Activated naive CD8-positive, alpha-beta T cell treated with anti-CD3 and anti-CD28 coated beads, Interleukin-2, amount 10 ng/mL, durations not matched to agents 7 days and 5 days (primary cell): ENCODE results near the gene TMEM271. TPM values are rescaled to one million over a fixed set of nuclear protein-coding genes. Genes with fewer than 3 reads are reported as not detected.
A peak's percentile ranks its signal among the peaks of the same experiment; 100 is the strongest.

Experiments used
- ATAC-seq: fragments of 150-1000 bp; cut with Tn5 transposase; one replicate; pipeline ENCODE4 v1.10.0; 2021; ENCODE audit warnings: low read depth, moderate library complexity
- POLR2A ChIA-PET: fragments of 350-600 bp; sonication (Branson Sonifier 250); formaldehyde crosslinking; loops from one replicate; lab custom pipeline; 2021; ENCODE audit warnings: antibody characterized with exemption; lab: Charles Lee
- DNase-seq: peaks from one replicate; pipeline ENCODE4 v3.0.0; 2021
- H3K27ac Mint-ChIP-seq: one replicate; pipeline ENCODE4 v1.8.0; 2022; ENCODE audit warnings: mild to moderate bottlenecking, mixed read lengths
- H3K27me3 Mint-ChIP-seq: one replicate; pipeline ENCODE4 v1.8.0; 2022; ENCODE audit warnings: mild to moderate bottlenecking, moderate library complexity, mixed read lengths
- H3K36me3 Mint-ChIP-seq: one replicate; pipeline ENCODE4 v1.8.0; 2021; ENCODE audit warnings: mild to moderate bottlenecking, mixed read lengths
- H3K4me1 Mint-ChIP-seq: one replicate; pipeline ENCODE4 v1.8.0; 2021; ENCODE audit warnings: mixed read lengths
- H3K4me3 Mint-ChIP-seq: one replicate; pipeline ENCODE4 v1.8.0; 2022; ENCODE audit warnings: mild to moderate bottlenecking, moderate library complexity, mixed read lengths
- H3K9me3 Mint-ChIP-seq: one replicate; pipeline ENCODE4 v1.8.0; 2021; ENCODE audit warnings: mixed read lengths
- total RNA-seq, 2 experiments: library from RNA; stranded (reverse); gene quantifications; one replicate each; pipeline ENCODE4 v1.2.3, GENCODE V29; 2021

Gene TMEM271
- total RNA-seq, 2 experiments from 2014 or later = not detected

DNA sequence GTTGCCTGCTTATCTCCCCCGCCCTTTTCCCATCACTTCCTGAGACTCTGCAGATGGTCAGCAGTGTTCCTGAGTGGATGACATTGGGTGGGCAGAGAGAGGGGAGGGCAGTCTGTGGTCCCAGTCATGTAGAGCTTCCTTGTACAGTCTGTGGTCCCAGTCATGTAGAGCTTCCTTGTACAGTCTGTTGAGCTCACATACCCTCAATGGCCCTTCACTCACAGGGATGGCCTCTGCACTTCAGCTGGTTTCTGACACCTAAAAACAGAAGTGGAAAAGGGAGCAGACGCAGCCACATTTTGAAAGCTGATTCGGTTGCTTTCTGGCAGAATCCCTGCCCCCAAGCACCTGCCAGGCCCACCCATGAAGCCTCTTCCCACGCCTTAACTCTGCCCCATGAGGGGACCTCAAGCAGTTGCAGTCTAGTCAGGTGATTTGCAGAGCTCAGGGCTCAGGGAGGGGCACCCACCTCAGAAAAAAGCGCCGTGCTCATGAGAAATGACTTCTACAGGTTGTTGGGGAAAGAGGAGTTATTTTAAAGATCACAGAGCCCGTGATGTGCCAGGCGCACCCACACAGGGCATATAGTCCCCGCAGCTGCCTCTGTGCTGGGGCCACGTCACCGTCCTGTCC is 3.6 kb upstream of the TMEM271 start:
- Mint-ChIP-seq H3K27ac (no peak overlapping the region), H3K4me3 (no peak overlapping the region), H3K4me1 (peaks cover 8% of the 10 kb centered on the region), H3K9me3 (peaks cover 8% of the 10 kb centered on the region), H3K27me3 (peaks cover 42% of the 10 kb centered on the region), H3K36me3 (peaks cover 2% of the 10 kb centered on the region)
- POLR2A ChIA-PET = no interaction called here
- no peak for DNase-seq
- ATAC-seq = no peak

DNA sequence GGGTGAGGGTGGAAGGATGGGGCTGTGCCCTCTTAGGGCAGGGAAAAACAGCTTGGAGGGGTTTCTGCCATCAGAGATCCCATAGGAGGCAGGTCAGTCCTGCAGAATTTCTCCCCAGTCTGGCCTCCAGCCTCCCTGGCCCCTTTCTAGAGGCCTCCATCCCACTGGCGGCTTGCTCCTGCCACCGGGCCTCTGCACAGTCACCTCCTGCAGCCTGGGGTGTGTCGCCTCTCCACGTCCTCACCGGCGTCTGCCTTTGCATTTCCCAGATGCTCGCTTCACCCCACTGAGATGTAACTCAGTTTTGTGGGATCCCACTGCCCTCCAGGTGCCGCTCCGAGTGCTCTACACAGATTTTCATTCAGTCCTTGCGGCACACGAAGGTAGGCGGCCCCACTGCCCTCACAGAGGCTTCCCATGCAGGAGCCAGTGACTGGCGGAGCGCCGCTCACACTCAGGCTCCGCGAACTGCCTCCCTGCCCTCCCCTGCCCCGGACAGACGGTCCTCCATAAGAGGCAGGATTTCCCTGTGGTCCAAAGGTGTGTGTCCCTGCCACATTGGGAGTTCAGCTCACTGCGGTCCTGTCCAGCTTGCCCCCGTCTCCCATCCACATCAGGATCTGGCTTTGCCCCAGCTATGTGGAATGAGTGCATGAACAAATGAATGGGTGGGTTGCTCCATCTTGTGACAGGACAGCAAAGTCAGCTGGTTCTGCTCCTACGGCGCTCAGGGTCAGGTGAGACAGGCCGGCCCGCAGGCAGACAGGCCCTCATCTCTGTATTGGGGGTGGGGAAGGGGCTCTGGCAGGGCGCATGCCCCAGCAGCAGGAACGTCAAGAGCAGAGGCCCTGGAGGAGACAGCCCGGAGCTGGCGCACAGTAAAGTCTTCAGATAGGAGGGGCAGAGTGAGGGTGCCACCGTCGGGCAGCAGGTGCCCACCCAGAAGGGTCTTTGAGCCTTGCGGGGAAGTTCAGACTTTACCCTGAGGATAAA is 2.7 kb upstream of the TMEM271 start:
- Mint-ChIP-seq H3K9me3 (peaks cover 5% of the 10 kb centered on the region), H3K4me1 (peaks cover 10% of the 10 kb centered on the region), H3K36me3 (peaks cover 4% of the 10 kb centered on the region), H3K4me3 (no peak overlapping the region), H3K27ac (no peak overlapping the region), H3K27me3 (peaks cover 50% of the 10 kb centered on the region)
- POLR2A ChIA-PET = interaction anchor here (0.6 kb wide), 1 partner anchor 114 kb away, joined by 3 read pairs; no protein-coding TSS in a partner anchor
- ATAC-seq (no peak), DNase-seq (no peak)

DNA sequence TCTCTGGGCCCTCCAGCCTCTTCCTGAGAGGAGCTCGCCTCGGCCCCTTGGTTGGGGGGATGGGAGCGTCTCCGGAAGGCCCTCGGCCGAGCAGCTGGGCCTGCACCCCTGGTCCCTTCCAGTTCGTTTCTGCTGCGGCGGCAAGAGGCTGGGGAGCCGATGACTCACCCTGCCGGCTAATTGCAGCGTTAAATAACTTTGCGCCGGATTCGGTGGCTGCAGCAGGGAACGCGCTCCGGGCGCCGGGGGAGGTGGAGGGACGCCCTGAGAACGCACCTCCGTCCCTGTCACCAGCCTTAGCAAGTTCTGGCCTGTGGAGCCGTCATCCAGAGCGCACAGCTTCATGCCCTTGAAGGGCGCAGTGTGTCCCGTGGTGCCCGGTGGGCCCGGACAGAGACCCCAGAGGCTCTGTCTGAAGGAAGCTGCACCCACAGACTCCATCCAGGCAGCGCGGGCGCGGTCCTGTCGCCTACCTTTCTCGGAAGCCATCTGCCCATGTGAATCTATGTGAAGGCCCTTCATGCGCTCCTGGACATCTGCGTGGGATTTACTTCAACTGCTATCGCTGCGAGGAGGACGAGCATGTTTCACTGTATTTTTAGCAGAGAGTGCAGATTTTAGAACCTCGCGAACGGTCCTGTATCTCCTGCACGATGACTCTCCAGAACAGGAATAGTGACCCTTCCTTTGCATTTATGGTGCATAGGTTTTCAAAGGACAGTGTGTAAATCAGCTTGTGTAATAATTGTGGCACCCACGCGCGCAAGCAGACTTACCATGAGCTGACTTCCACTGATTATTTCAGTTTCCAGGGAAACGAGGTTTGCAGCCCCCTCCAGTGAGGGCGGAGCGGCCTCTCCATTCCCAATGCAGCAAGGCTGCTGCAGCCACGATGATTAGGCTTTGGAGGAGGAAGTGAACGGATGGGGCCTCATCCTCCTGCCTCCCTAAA is 1.7 kb upstream of the TMEM271 start:
- H3K4me1 Mint-ChIP-seq = peaks cover 10% of the 10 kb centered on the region
- no peak overlapping the region for H3K4me3 Mint-ChIP-seq
- peaks cover 4% of the 10 kb centered on the region for H3K36me3 Mint-ChIP-seq
- no peak for ATAC-seq
- POLR2A ChIA-PET = interaction anchor here (0.5 kb wide), 1 partner anchor 114 kb away, joined by 3 read pairs; no protein-coding TSS in a partner anchor
- peak overlapping the region; percentile 24 for H3K27ac Mint-ChIP-seq
- H3K27me3 Mint-ChIP-seq = peaks cover 59% of the 10 kb centered on the region
- peaks cover 4% of the 10 kb centered on the region for H3K9me3 Mint-ChIP-seq
- DNase-seq = peak; percentile 47

DNA sequence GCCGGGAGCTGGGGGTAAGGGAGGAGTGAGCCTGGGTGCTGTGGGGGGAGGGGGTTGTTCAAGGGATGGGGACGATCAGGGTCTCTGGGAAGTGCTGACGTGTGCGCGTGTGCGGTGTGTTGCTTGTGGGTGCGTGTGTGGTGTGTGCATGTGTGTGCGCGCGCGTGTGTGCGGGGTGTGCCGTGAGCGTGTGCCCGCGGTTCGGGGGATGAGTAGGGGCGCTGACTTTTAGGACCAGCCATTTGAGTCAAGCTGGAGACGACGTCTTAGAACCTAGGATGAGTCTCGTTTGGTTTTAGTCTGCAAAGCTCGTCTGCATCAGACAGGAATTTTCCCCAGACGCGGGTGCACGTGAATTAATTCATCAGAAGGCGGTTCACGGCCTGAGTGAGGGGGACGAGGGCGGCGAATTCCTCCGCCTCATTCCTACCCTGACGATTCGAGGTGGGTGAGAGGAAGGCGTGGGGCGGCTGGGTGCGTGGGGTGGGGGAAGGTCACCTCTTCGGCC is 950 bp upstream of the TMEM271 start:
- peaks cover 8% of the 10 kb centered on the region for H3K9me3 Mint-ChIP-seq
- POLR2A ChIA-PET = no interaction called here
- H3K27me3 Mint-ChIP-seq = peaks cover 63% of the 10 kb centered on the region
- H3K4me1 Mint-ChIP-seq = peaks cover 10% of the 10 kb centered on the region
- peaks cover 5% of the 10 kb centered on the region for H3K36me3 Mint-ChIP-seq
- peak overlapping the region; percentile 72 for H3K27ac Mint-ChIP-seq
- ATAC-seq = no peak
- peak overlapping the region; percentile 65 for H3K4me3 Mint-ChIP-seq
- no peak for DNase-seq

DNA sequence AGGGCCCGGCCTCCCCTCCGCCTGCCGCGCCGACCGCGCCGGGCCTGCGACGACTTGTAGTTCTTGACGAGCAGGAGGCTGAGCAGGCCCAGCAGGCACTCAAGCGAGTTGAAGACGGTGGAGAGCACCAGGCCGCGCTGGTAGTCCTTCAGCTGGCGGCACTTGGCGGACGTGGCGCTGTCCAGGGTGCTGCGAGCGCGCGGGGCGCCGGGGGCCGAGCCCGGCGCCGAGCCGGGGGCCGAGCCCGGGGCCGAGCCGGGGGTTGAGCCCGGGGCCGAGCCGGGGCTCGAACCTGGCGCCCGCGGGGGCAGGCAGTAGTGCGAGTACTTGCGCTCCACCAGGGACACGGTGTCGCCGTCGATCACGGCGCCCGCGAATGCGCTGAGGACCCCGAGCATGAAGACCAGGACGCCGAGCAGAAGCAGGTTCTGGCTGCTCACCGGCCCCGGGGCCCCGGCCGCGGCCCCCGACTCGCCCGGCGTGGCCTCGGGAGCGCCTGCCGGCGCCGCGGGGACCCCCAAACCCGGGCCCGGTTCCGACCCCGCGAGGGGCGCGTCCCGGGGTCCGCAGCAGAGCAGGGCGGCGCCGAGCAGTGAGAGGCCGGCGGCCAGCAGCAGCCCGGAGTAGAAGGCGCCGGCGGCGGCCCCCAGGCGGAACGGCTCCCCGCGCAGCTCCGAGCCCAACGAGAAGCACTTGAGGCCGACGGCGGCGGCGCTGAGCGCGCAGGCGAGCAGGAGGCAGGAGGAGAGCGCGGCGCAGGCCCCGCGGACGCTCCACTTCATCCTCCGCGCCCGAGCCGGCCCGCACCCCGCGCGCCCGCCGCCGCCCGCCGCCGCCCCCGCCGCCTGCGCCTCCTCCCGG is 584 bp downstream of the TMEM271 start:
- Mint-ChIP-seq H3K27me3 (peaks cover 59% of the 10 kb centered on the region), H3K27ac (no peak overlapping the region), H3K36me3 (peaks cover 7% of the 10 kb centered on the region), H3K4me3 (no peak overlapping the region), H3K4me1 (peaks cover 10% of the 10 kb centered on the region), H3K9me3 (peaks cover 10% of the 10 kb centered on the region)
- no peak for ATAC-seq
- POLR2A ChIA-PET = no interaction called here
- peak; percentile 47 for DNase-seq

DNA sequence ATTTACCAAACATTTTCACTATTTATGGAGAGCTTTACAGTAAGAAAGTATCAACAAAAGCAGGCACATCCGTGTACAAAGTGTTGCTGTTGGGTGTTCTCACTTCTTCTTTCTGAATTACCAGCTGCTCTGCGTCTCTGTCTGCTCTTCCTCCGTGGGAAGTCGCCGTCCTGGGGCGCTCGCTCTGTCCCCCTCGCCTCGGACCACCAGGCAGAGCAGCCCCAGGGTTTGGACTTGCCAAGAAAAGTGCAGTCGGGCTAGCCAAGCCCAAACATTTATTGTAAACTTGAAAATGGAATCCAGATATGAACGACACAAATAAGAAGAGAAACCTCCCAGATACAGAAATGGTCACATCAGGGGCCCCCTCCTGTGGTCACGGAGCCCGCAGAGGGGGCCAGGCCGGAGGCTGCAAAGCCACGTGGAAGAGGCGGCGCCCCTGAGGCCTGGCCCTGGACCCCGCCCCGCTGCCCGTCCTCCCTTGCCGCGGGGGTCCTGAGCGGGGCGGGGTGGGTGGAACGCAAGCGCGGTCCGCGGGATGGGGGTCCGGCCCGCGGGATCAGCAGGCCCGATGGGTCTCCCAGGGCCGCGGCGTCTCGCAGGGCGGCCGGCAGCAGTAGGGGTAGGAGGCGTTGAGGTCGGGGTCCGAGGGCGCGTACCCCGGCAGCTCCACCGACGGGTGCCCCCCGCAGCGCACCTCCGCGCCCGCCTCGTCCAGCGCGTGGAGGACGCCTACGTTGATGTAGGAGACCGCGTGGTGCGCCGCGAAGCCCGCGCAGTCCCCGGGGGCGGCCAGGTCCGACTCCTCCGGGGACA is 1.5 kb downstream of the TMEM271 start:
- peak overlapping the region; percentile 54 for H3K4me3 Mint-ChIP-seq
- POLR2A ChIA-PET = no interaction called here
- peak overlapping the region; percentile 63 for H3K27ac Mint-ChIP-seq
- no peak for DNase-seq
- H3K9me3 Mint-ChIP-seq = peaks cover 10% of the 10 kb centered on the region
- peaks cover 49% of the 10 kb centered on the region for H3K27me3 Mint-ChIP-seq
- peaks cover 7% of the 10 kb centered on the region for H3K36me3 Mint-ChIP-seq
- no peak for ATAC-seq
- peaks cover 10% of the 10 kb centered on the region for H3K4me1 Mint-ChIP-seq

DNA sequence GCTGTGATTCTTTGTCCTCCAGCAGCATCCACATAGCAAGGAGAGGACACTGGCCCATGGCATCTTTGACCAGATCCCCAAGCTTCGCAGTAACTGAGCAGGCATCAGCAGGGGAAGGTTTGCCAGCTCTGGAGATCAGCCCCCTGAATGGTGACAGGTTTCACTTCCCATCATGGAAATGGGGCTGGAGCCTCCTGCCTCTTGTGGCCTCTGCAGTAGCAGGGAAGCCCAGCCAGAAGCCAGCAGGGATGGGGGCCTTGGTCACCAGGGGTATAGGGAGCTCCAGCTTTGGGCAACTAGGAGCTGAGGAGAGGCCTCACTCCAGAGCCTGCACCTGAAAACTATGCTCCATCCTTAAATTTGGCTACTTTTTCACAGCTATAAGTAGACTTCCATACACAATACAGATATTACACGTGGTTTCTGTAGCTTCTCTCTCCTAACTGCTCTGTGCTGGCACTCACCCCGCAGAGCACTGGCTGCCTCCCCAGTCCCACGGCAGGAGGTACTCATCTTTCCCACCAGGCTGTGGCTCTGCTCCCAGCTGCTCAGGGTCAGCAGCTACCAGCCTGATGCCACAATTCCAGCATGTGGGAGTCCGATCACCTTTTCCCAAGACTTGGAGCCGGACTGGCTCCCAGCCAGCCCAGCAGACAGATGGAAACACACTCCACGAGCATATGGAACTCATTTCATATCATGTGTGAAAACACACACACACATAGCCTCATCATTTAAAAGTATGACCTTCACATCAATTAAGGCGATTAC is 2.8 kb downstream of the TMEM271 start:
- Mint-ChIP-seq H3K27me3 (peaks cover 37% of the 10 kb centered on the region), H3K27ac (peak overlapping the region; percentile 22), H3K4me1 (peaks cover 10% of the 10 kb centered on the region), H3K9me3 (peaks cover 10% of the 10 kb centered on the region), H3K4me3 (no peak overlapping the region), H3K36me3 (peaks cover 7% of the 10 kb centered on the region)
- DNase-seq (no peak), ATAC-seq (no peak)
- POLR2A ChIA-PET = no interaction called here

DNA sequence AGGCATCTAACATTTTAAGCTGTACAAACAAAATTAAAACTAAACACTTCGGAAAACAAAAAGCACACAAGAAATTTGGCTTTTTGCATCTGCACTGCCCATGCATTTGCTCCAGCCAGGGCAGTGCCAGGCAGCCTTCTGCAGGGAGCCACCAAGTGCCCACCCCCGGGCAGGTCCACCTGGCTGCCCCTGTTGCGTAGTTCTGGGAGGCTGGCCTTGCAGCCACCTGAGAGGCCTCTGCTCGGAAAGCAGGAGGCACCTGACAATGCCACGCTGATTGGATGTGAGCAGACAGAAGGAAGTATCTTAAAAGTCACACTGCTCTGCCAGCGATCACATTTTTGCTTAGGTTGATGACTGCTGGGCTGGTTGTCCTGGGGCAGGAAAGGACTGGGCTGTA is 3.5 kb downstream of the TMEM271 start:
- ATAC-seq (no peak), DNase-seq (no peak)
- Mint-ChIP-seq H3K4me3 (no peak overlapping the region), H3K36me3 (peaks cover 5% of the 10 kb centered on the region), H3K4me1 (peaks cover 7% of the 10 kb centered on the region), H3K9me3 (peaks cover 9% of the 10 kb centered on the region), H3K27me3 (peaks cover 30% of the 10 kb centered on the region), H3K27ac (no peak overlapping the region)
- POLR2A ChIA-PET = no interaction called here

DNA sequence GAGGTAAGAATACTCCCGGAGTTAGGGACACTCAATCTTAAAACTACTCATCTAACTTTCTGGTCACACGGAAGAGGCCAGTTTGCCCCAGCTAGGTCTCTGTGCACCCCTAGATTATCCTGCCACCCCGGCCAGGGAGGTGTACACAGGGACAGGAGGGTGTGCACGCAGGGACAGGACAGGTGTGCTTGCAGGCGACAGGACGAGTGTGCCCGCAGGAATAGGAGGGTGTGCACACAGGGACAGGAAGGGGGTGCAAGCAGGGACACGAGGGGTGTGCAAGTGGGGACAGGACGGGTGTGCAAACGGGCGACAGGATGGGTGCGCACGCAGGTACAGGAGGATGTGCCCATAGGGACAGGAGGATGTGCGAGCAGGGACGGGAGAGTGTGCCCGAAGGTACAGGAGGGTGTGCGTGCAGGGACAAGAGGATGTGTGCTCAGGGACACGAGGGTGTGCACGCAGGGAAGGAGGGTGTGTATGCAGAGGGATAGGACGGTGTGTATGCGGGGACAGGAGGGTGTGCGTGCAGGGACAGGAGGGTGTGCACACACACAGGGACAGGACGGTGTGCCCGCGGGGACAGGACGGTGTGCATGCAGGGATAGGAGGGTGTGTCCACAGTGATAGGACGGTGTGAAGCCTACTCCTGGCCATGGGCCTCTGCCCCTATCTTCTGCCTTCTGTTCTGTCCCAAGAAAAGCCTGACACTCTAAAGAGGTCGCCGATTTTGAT is 4.1 kb downstream of the TMEM271 start:
- ATAC-seq (no peak), DNase-seq (no peak)
- Mint-ChIP-seq H3K9me3 (peaks cover 9% of the 10 kb centered on the region), H3K27me3 (peaks cover 26% of the 10 kb centered on the region), H3K27ac (no peak overlapping the region), H3K36me3 (peaks cover 5% of the 10 kb centered on the region), H3K4me3 (no peak overlapping the region), H3K4me1 (peaks cover 4% of the 10 kb centered on the region)
- POLR2A ChIA-PET = no interaction called here

DNA sequence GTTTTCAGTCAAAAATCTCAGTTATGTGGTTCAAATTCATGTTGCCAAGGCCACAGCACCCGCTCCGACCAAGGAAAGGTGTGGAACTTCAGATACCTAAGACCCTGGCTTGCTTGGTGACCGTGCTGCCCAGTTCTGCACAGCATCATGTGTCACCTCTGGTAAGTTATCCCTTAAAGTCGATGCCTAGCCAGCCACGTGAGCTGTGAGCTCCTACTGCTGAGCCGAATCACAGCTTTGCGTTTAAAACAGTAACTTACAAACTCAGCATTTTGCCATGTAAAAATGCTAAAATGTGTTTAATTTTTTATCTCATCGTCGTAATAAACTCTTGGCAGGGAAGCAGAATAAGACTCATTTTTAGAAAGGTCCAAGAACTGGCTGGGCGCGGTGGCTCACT is 5.3 kb downstream of the TMEM271 start:
- peaks cover 12% of the 10 kb centered on the region for H3K9me3 Mint-ChIP-seq
- DNase-seq = no peak
- ATAC-seq = no peak
- peaks cover 24% of the 10 kb centered on the region for H3K27me3 Mint-ChIP-seq
- POLR2A ChIA-PET = no interaction called here
- no peak overlapping the region for H3K27ac Mint-ChIP-seq
- peaks cover 5% of the 10 kb centered on the region for H3K36me3 Mint-ChIP-seq
- H3K4me1 Mint-ChIP-seq = peaks cover 3% of the 10 kb centered on the region
- no peak overlapping the region for H3K4me3 Mint-ChIP-seq
